ENCODE results near the gene TUFM.
A peak's percentile ranks its signal among the peaks of the same experiment; 100 is the strongest.
"Not testable (repeated sequence)": the region's sequence is repeated elsewhere in the genome, so short reads cannot be mapped to it uniquely, and the experiment has no call there.

Gene TUFM

DNA sequence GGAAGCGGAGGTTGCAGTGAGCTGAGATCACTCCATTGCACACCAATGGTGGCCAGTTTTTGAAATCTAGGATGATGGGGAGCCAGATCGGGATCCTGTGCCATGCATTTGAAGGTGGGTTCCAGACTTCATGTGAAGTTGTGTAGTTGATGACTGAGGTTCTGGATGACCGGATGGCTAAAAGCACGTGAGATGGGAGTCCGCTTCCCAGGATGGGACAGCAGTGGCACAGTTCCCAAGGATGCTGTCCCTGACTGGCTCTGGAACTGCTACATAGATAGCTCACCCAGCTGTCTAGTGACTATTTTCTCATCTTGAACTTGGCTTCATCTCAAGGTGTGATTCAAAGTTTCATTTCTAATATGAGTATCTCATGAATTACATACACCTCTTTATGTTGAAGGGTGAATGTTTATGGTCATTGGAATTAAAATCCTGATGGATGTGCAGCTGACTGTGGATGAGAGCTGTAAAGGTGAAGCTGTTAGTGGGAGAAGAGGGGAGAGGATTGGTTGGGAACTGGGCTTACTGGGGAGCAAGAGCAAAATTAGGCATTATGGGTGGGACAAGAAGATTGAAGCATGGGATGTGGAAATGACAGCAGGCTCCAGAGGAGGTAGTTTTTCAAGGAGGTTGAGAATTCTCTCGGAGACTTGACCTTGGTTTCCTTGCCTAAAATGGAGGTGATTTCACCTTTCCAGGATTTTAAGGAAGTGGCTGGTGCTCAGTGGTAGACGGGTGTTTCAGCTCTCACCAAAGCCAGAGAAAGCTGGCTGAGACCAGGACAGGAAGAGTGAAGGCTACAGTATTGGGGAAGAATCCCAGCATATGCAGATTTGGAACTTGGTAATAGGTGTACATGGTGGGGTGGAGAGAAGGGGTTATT, 8.2 kb downstream of the TUFM start:
- no peak for DNase-seq

- no peak for DNase-seq
Observed at GRCh38 chr16:28836761-28837064, 9.4 kb downstream of the TUFM start.

- no peak for DNase-seq
Observed at GRCh38 chr16:28835864-28836760, 10.0 kb downstream of the TUFM start.

- no peak for DNase-seq
Observed at GRCh38 chr16:28834873-28835863, 11.0 kb downstream of the TUFM start.

- DNase-seq, result no peak
Observed at GRCh38 chr16:28834349-28834748, 11.8 kb downstream of the TUFM start.

- no peak for DNase-seq
Observed at GRCh38 chr16:28830531-28830930, 15.6 kb downstream of the TUFM start.

GRCh38 chr16:28829747-28830146, 16.4 kb downstream of the TUFM start:
- DNase-seq, result no peak

GRCh38 chr16:28826141-28826540, 20.0 kb downstream of the TUFM start:
- no peak for DNase-seq

GRCh38 chr16:28824717-28824973, 21.5 kb downstream of the TUFM start:
- DNase-seq, result no peak

DNA sequence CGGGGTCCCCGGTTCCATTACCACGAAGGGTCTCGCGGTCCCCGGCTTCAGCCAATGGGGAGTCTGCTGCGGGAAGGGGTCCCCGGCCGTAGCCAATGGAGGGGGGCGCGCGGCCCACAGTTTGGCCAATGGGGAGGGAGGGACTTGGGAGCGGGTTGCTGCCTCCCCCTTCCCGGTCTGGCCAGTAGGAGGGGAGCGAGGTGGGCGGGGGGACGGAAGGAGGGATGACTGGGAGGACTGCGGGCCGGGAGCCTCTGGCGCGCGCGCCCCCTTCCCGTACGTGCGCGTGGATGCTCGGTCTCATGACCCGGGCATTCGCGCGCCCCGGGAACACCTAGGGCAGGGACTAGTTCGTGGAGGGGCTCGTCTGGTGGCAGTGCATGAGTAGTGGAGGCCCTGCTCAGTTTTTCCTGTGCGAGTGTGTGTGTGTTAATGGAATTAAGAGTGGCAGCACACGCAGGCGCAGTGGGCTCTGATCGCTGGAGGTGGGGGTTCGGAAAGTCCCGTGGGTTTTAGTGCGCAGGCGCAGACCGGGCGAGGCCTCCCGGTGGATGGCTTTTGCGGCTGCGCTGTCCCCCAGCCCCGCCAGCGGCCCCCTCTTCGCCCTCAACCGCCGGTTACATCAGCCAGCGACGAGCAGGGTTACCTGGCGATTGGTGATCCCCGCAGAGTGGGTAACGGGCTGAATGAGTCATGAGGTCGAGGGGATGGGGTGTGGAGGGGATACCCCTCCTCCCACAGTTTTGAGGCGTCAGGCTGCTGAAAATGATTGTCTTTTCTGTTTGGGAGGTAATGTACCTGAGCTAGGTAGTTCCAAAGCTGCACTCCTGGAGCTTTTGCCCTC, 22.1 kb downstream of the TUFM start:
- peak; percentile 97 for DNase-seq

GRCh38 chr16:28823291-28823872, 22.8 kb downstream of the TUFM start:
- DNase-seq, result no peak

GRCh38 chr16:28822520-28823290, 23.4 kb downstream of the TUFM start, which contains the start of gene ATXN2L:
Gene ATXN2L (plus strand): TSS chr16:28822999. CDS start chr16:28823260, 261 bp downstream.
- DNase-seq, result peak; percentile 93

- no peak for DNase-seq
Observed at GRCh38 chr16:28821874-28822519, 24.2 kb downstream of the TUFM start.

DNA sequence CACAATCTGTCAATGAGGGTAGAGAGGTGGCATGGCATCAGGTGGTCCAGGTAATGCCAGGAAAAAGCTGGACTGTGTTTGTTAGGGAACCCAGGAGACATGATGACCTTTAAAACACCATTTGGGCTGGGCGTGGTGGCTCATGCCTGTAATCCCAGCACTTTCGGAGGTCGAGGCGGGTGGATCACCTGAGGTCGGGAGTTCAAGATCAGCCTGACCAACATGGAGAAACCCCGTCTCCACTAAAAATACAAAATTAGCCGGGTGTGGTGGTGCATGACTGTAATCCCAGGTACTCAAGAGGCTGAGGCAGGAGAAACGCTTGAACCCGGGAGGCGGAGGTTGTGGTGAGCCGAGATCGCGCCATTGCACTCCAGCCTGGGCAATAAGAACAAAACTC, 25.6 kb downstream of the TUFM start:
- not testable (repeated sequence) for DNase-seq

DNA sequence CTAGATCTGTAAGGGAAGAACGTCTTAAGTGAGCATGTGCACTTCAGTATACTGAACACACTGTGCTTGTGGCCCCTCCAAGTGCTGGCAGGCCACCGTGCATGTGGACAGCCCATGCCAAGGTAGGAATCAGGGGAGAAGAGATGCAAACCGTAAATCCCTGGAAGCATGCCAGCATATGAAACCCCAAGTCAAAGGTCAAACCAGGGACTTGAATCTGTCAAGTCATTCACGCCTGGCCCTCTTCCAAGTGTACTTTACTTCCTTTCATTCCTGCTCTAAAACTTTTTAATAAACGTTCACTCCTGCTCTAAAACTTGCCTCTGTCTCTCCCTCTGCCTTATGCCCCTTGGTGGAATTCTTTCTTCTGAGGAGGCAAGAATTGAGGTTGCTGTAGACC, 26.1 kb downstream of the TUFM start:
- no peak for DNase-seq

DNA sequence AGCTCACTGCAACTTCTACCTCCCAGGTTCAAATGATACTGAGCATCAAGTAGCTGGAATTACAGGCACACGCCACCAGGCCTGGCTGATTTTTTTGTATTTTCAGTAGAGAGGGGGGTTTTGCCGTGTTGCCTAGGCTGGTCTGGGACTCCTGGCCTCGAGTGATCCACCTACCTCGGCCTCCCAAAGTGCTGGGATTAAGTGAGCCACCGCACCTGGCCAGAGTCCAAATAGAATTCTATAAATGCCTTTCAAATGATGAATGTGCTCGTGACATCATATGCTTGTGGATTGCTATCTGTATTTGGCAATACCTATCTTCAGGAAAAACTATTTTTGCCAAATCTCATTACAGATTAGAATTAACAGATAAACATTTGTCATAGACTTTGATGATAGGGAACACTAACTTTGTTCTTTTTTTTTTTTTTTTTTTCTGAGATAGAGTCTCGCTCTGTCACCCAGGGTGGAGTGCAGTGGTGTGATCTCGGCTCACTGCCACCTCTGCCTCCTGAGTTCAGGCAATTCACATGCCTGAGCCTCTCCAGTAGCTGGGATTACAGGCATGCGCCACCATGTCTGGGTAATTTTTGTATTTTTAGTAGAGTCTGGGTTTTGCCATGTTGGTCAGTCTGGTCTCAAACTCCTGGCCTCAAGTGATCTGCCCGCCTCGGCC, 38.6 kb downstream of the TUFM start:
- DNase-seq, result not testable (repeated sequence)

GRCh38 chr16:28802235-28803019, 43.7 kb downstream of the TUFM start:
- DNase-seq, result peak; percentile 36
